HG02884 (cell line): ENCODE results near the gene SCAP.
"Not testable (repeated sequence)": the region's sequence is repeated elsewhere in the genome, so short reads cannot be mapped to it uniquely, and the experiment has no call there.

ENCODE experiments used
- ATAC-seq: cut with Tn5 transposase; IDR thresholded peaks from one replicate; pipeline ENCODE4 v1.9.1; 2021; ENCODE audit warnings: mild to moderate bottlenecking, moderate library complexity; ENCODE audit not compliant: unreplicated experiment

Gene SCAP

DNA sequence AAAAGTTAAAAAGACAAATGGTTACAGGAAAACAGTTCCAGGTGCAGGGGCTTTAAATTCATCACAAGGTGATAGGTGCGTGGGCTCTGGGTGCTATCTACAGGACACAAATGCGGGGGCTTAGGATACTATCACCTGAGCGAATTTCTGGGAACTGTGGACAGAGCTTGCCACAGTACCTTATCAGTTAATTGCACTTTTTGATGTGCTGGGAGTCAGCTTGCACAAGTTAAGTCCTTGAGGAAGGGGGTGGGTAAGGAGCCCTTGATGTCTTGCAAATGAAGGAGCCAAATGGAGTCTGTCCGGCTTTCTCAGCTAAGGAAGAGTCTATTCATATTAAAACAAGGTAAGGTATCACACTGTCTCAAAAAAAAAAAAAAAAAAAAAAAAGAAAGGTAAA is 6.0 kb upstream of the SCAP start:
- not testable (repeated sequence) for ATAC-seq

DNA sequence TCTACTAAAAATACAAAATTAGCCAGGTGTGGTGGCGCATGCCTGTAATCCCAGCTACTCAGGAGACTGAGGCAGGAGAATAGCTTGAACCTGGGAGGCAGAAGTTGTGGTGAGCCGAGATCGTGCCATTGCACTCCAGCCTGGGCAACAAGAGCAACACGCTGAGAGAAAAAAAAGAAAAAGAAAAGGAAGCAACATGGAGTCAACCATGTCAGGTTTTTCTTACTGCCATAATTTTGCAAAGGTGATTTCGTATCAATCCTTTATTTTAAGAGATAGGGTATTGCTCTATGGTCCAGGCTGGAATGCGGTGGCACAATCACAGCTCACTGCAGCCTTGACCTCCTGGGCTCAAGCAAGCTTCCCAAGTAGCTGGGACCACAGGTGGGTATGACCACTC is 4.5 kb upstream of the SCAP start:
- ATAC-seq = not testable (repeated sequence)

DNA sequence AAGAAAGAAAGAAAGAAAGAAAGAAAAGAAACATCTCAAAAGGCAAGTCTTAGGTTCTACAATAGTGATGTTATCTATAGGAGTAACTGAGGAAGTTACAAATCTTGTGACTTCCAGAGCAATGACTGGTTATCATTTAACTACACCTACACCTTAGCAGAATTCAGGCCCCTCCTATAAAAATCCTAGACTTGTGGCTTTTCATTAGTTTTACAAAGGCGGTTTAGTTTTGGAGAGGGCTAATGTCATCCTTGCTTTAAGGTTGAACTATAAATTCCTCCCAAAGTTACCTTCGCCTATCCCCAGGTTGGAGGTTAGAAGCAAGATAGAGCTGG is 4.1 kb upstream of the SCAP start:
- no peak for ATAC-seq

DNA sequence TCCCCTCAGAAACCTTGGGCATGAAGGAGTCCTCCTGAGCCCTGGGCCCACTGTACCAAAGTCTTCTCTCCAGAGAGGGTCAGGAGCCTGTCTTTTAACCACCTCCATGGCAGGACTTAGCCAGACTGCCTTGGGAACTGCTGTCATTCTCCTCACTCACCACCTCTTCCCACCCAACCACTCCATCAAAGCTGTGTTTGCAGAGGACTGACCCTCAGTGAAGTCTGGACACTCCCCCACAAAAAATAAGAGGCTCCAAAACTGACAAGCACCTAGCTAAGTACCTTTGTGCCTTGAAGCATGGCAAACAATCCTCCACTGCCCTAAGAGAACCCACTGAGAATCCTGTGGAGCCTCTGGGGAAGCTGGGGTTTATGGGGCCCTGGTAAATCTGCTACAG is 2.3 kb upstream of the SCAP start:
- no peak for ATAC-seq

DNA sequence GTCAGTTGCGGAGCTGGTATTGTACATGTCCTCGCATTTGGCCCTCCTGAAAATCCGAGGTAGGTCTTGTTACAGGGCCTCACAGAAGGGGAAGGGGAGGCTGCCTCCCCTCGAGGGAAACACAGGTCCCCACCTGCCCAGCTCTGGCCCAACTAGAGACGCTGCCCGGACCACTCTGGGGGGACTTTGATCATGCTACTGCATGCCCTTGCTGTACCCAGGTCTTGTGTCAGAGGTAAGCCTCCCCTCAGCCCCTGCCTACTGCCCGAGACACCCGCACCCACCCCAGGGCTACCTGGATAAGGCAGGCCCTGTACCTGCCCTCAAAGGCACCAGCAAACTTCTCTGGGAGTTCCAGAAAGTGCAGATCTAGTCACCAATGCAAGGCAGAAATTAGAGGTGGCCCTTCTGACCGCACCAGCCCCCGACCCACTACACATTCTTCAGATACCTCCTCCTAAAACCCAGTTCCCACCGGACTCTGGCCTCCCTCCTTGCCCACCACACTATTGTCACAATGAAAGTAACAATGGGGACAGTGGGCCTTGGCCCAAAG is 981 bp upstream of the SCAP start:
- ATAC-seq = no peak

DNA sequence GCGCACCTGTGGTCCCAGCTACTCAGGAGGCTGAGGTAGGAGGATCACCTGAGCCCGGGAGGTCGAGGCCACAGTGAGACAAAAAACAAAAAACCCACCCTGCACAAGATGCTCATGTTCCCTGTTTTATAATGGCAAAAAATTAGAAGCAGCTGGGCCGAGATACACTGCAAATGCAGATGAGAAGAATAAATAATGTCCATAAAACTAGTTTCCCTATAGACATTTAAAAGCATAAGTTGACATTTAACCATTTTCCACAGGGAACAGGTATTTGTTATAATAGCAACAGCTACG is 537 bp upstream of the SCAP start:
- no peak for ATAC-seq

DNA sequence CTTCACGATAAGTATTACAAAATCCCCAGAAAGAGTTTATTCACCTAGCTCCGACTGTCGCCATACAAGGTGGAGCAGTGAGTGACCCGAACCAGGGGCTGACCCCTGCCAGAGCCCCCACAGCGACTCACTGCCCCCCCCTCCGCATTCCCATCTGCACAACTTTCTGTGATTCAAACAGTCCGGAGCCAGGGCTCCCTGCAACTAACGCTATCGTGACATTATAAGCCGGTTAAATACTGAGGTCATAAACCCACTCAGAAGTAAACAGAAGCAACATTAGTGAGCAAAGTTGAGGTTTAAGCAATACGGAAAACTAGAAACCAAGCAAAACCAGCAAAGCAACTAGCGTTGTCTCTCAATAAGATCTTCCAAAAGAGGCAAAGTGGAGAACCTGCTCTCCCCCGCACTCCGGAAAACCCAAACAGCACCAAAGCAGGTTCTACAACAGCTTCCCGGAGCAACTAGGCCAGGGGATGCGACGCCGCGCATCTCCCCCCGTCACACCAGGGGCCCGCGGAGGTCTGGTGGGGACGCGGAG is 642 bp downstream of the SCAP start:
- ATAC-seq = no peak

DNA sequence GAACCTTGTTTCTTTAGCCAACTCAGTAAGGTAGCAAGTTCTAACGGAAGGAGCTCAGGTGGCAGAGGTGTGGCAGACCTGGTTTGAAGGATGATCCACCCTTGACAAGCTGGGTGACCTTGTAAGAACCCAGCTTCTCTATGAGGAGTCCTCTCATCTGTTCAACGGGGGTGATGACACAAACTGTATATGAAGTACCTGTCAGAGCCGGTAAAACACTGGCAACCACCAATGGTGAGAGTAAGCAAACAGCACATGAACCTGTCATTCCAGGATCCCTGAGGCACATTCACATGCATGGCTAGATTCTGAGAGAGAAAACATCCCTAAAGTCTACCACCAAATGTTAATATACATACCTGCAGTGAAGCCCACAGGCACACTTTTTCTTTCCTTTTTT is 2.4 kb downstream of the SCAP start:
- no peak for ATAC-seq

DNA sequence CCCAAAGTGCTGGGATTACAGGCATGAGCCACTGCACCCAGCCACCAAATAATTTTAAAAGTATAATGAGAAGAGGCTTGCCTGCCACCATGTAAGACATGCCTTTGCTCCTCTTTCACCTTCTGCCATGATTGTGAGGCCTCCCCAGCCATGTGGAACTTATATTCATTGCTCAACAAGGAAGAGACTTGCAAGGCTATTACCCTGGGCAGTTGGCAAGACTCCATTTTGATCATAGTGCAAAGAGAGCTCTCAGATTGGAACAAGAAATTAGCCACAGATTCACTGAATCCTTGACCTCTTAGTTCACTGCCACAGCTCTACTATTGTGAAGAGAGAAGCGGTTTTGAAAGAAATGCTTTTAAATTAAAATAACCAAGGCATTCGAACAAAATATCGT is 6.1 kb downstream of the SCAP start:
- ATAC-seq = no peak

DNA sequence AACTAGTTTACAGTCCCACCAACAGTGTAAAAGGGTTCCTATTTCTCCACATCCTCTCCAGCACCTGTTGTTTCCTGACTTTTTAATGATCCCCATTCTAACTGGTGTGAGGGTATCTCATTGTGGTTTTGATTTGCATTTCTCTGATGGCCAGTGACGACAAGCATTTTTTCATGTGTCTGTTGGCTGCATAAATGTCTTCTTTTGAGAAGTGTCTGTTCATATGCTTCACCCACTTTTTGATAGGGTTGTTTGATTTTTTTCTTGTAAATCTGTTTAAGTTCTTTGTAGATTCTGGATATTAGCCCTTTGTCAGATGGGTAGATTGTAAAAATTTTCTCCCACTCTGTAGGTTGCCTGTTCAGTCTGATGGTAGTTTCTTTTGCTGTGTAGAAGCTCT is 7.4 kb downstream of the SCAP start:
- not testable (repeated sequence) for ATAC-seq

DNA sequence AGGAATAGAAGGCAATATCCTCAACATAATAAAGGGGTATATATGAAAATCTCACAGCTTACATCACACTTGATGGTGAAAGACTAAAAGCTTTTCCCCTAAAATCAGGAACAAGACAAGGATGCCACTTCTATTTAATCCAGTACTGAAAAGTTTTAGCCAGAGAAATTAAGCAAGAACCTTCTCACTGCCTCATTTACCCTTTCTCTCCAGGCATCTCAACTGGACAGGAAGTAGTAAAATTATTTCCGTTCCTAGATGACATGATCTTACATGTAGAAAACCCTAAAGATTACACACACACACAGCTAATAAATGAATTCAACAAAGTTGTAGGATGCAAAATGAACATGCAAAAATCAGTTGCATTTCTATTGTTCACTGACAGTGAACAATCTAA is 11.2 kb downstream of the SCAP start:
- ATAC-seq = no peak

DNA sequence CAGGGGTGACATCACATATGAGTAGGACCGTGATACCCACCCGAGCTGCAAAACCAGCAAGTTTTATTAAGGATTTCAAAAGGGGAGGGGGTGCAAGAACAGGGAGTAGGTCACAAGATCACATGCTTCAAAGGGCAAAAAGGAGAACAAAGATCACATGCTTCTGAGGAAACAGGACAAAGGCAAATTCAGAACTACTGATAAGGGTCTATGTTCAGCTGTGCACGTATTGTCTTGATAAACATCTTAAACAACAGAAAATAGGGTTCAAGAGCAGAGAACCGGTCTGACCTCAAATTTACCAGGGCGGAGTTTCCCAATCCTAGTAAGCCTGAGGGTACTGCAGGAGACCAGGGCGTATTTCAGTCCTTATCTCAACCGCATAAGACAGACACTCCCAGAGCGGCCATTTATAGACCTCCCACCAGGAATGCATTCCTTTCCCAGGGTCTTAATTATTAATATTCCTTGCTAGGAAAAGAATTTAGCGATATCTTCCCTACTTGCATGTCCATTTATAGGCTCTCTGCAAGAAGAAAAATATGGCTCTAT is 16.1 kb downstream of the SCAP start:
- not testable (repeated sequence) for ATAC-seq

DNA sequence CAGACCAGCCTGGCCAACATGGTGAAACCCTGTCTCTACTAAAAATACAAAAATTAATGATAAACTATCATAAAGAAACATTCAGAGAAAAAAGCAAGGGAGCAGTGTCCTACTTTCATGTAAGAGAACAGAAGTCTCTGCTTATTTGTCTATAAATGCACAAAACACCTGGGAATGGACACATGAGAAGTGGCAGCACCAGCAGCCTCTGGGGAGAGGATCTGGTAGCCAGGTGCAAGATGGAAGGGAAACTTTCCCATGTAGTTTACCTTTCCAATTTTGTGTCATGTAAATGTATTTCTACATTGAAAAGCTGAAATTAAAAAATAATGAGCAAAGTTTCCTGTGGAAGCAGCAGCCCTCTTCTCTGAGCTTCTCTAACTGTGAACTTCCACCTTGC is 18.8 kb downstream of the SCAP start:
- no peak for ATAC-seq

DNA sequence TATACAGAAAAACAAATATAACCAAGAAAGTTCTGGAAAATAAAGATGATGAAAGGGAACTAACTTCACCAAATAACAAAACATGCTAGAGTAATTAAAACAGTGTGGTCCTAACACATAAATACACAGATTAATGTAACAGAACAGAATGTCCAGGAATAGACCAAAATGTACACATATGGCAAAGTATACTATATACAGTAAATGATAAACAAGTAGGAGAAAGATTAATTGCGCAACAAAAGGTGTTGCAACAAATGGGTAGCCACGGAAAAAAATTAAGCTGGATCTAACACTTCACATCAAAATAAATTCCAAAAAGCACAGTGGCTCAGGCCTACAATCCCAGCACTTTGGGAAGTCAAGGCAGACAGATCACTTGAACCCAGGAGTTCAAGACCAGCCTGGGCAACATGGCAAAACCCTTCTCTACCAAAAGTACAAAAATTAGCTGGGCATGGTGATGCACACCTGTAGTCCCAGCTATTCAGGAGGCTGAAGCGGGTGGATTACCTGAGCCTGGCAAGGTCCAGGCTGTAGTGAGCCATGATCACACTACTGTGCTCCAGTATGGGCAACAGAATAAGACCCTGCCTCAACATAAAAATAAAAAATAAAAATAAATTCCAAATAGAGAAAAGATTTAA is 19.8 kb downstream of the SCAP start:
- no peak for ATAC-seq

DNA sequence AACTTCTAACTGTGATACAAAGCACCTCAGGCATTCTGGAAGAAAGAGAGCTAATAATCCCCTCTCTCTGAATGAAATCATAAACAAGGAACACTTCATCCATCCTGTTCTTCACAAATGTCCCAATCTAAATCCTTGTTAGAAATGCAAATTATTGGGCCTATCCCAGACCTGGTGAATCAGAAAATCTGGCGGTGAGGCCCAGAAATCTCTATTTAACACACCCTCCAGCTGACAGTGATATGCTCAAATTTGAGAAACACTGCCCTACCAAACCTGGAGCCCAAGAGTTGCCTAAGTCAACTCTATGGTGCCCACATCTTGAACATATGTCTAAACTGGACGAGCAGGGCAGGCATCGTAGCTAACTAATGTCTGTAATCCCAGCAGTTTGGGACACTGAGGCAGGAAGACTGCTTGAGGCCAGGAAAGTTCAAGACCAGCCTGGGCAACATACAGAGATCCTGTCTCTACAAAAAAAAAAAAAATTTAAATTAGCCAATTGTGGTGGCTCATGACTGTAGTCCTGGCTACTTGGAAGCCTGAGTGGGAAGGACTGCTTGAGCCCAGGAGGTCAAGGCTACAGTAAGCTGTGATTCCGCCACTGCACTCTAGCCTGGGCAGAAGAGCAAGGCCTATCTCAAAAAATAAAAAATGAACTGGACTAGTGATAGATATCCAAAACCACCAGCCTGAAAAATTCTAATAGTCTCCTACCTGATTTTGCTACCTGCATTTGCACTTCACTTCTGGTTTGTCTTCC is 23.1 kb downstream of the SCAP start:
- no peak for ATAC-seq

DNA sequence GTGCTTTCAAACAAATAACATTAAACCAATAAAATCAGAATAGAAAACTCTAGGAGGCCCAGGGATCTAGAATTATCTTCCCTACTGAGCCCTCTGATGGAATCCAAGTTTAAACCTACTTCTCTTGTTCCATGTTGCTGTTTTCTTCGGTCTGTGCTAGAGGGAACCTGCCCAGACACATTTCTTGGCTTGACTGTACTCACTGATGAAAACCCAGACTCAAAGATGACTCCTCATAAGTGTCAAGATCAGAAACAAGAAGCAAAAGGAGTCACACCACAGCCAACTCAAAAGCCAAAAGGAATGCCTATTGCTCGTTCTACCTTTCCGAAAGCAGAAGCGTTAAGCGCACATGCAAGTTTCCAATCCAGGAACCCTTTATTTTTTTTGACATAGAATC is 31.6 kb downstream of the SCAP start:
- ATAC-seq = no peak

DNA sequence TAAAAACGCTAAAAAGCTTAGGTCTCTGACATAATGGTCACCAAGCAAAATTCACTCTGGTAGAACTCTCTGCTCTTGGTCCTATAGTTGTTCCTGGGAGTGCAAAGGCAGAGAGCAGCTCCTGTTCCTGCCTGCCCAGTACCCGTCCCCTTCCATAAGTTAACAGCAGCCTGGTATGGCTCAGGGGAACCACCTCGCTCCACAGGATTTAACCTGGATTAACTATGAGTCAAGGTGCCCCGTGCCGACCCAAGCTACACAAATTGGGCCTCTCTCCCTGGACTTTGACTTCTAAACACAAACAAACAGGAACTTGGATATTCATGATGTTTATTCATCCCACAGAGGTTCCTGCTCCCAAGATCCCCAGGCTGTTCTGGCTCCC is 32.1 kb downstream of the SCAP start:
- ATAC-seq = no peak

DNA sequence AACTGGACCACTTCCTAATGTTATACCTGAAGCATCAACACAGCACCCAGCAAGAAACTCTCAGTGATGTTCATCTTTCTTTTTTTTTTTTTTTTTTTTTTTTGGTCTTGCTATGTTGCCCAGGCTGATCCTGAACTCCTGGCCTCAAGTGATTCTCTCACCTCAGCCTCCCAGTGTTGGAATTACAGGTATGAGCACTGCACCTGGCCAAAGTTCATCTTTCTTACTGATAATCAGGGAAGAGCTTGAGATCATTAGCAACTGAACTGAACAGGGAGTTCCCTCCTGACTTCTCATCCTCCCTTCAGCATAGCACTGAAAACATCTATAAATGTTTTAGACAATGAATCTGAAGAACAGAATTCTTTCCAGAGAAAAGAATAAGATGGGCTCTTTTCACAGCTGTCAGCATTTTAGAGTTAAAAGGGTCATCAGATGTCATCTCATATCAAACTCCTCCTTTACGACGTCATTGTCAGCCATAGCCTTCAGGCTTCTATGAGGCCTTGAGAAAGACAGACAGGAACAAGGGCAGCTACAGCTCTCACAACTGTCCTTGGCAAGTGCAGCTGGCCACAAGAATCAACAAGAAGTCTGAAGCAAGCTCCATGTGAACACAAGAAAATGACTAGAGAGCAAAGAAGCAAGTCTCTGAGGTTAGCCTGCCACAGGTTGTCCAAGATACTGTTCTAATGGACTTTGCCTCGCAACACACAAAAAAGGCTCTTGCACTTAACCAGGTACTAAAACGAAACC is 33.8 kb downstream of the SCAP start:
- no peak for ATAC-seq

DNA sequence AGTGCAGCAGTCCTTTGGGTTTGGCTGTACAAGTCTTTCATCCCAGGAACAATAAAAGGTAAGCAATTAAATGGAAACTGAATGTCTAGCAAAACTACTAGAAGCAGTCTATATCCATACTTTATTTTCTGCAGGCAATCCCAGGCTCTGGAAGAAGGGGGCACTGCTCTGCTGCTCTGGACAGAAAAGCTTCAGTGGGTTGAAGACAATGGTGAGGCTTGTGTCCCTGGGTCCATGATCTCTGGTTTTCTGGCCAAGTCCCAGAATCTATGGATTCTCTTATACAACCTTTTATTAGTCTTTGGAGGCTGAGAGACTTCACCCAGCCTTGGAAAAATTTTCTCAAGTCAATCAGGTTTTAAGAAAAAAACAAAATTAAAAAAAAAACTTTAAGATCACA is 35.6 kb downstream of the SCAP start:
- ATAC-seq = no peak

DNA sequence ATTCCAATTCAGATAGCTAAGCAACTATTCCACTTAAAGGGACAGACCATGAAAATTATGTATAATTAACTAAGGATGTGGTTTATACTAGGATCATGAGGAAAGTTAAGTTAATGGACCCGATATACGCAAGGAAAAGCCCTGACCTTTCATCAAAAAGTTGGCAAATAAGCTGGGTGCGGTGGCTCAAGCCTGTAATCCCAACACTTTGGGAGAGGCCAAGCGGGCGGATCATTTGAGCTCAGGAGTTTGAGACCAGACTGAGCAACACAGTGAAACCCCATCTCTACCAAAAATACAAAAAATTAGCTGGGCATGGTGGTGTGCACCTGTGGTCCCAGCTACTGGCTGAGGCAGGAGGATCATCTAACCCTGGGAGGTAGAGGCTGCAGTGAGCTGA is 39.6 kb downstream of the SCAP start:
- ATAC-seq = no peak

DNA sequence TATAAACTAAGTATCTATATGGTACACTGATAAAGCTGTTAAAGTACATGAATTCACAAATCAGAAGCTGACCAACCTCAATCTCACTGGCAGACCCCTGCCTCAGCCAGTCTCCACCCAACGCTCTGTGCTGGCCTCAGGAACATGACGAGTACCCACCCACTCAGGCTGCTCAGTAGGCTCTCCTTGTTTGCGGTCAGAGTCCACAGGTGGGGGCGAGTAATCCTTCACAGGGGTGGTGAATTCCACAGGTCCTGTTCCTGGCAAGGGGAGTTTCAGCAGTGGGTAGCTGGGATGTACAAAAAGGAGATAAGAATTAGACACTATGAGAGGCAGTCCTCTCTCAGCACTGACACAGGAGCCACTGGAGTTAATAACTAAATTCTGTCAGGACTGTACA is 40.9 kb downstream of the SCAP start:
- no peak for ATAC-seq

DNA sequence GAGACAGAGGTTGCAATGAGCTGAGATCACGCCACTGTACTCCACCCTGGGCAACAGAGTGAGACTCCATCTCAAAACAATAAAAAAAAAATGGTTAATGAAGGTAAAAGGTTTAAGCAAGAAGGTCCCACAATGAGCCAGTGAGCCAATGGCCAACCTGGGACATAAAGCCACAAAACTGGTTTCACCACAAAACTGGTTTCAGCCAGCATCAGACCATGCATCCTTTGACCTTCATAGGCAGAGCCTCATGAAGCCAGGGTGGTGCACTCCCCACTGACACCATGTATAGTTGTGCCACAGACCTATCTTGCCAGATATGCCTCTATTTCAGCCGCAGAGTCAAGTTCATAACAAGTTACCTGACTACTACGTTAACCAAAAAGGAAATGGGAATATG is 41.9 kb downstream of the SCAP start:
- ATAC-seq = no peak
